Measurements from ENCODE around the gene RAPGEF6. TPM values are rescaled to one million over a fixed set of nuclear protein-coding genes. Genes with fewer than 3 reads are reported as not detected.
A peak's percentile ranks its signal among the peaks of the same experiment; 100 is the strongest.
"Not testable (repeated sequence)": the region's sequence is repeated elsewhere in the genome, so short reads cannot be mapped to it uniquely, and the experiment has no call there.

The RAPGEF6 gene
- total and polyA plus RNA-seq, 3 experiments from 2014 or later = 25.9 to 29.2 (median 27.9) TPM

GRCh38 chr5:131382407-131383395 lies 252.3 kb downstream of the RAPGEF6 start:
- Mint-ChIP-seq H3K27ac (peak overlapping the region; percentile 94 to 99 (median 97)), H3K36me3 (peaks cover 5 to 65% (median 8%) of the 10 kb centered on the region in 3 donors), H3K9me3 (no peaks in the 10 kb centered on the region), H3K4me3 (peak overlapping the region; percentile 51 to 82 (median 69)), H3K27me3 (peaks cover 0 to 1% of the 10 kb centered on the region in 2 donors), H3K4me1 (peaks cover 83 to 100% (median 93%) of the 10 kb centered on the region in 3 donors)
- DNase-seq = peak; percentile 24 to 79 (median 72)
- peak overlapping the region; percentile 29 for H3K27ac ChIP-seq (ENCODE audit: low read depth, low read length)
- no peaks in the 10 kb centered on the region for H3K27me3 ChIP-seq (ENCODE audit: insufficient read depth, low read length, poor library complexity, severe bottlenecking)
- no peak overlapping the region for H3K4me3 ChIP-seq (ENCODE audit: low read length)
- POLR2A ChIA-PET = interaction anchor here (0.5 to 2.9 kb wide), 11 partner anchors 10 to 132 kb away, joined by 3 to 32 read pairs (median 5); partner anchors contain the start of gene CDC42SE2
- H3K4me1 ChIP-seq (ENCODE audit: insufficient read depth, low read length) = peaks cover 77% of the 10 kb centered on the region
- peaks cover 16% of the 10 kb centered on the region for H3K36me3 ChIP-seq (ENCODE audit: insufficient read depth, low read length)
- no peaks in the 10 kb centered on the region for H3K9me3 ChIP-seq (ENCODE audit: low read length)
- CTCF ChIA-PET = interaction anchor here (0.6 to 3.3 kb wide), 42 partner anchors 8 to 272 kb away, joined by 3 to 59 read pairs (median 5); partner anchors contain the start of genes CDC42SE2 and HINT1

- peak overlapping the region; percentile 94 to 99 (median 97) for H3K27ac Mint-ChIP-seq
- H3K36me3 Mint-ChIP-seq = peaks cover 5 to 62% (median 8%) of the 10 kb centered on the region in 3 donors
- peaks cover 87 to 99% (median 99%) of the 10 kb centered on the region in 3 donors for H3K4me1 Mint-ChIP-seq
- no peak overlapping the region for H3K4me3 ChIP-seq (ENCODE audit: low read length)
- H3K27me3 ChIP-seq (ENCODE audit: insufficient read depth, low read length, poor library complexity, severe bottlenecking) = no peaks in the 10 kb centered on the region
- peaks cover 0 to 1% of the 10 kb centered on the region in 2 donors for H3K27me3 Mint-ChIP-seq
- POLR2A ChIA-PET = interaction anchor here (0.6 to 2.9 kb wide), 12 partner anchors 9 to 226 kb away, joined by 3 to 32 read pairs (median 5); partner anchors contain the start of genes CDC42SE2 and HINT1
- H3K36me3 ChIP-seq (ENCODE audit: insufficient read depth, low read length) = peaks cover 15% of the 10 kb centered on the region
- no peaks in the 10 kb centered on the region for H3K9me3 ChIP-seq (ENCODE audit: low read length)
- H3K4me3 Mint-ChIP-seq = peak overlapping the region; percentile 51 to 82 (median 69)
- H3K27ac ChIP-seq (ENCODE audit: low read depth, low read length) = peak overlapping the region; percentile 7
- no peaks in the 10 kb centered on the region for H3K9me3 Mint-ChIP-seq
- CTCF ChIA-PET = interaction anchor here (0.6 to 3.3 kb wide), 39 partner anchors 9 to 271 kb away, joined by 3 to 59 read pairs (median 5); partner anchors contain the start of genes CDC42SE2 and HINT1
- H3K4me1 ChIP-seq (ENCODE audit: insufficient read depth, low read length) = peaks cover 82% of the 10 kb centered on the region
- no peak for DNase-seq
Measured at GRCh38 chr5:131381777-131382176, 253.3 kb downstream of the RAPGEF6 start.

GRCh38 chr5:131381021-131381420 lies 254.0 kb downstream of the RAPGEF6 start:
- Histone ChIP-seq H3K4me3 (ENCODE audit: low read length) (peak overlapping the region; percentile 37), H3K4me1 (ENCODE audit: insufficient read depth, low read length) (peaks cover 78% of the 10 kb centered on the region), H3K27ac (ENCODE audit: low read depth, low read length) (no peak overlapping the region), H3K36me3 (ENCODE audit: insufficient read depth, low read length) (peaks cover 7% of the 10 kb centered on the region), H3K27me3 (ENCODE audit: insufficient read depth, low read length, poor library complexity, severe bottlenecking) (no peaks in the 10 kb centered on the region), H3K9me3 (ENCODE audit: low read length) (no peaks in the 10 kb centered on the region)
- peak overlapping the region; percentile 51 to 76 (median 65) for H3K4me3 Mint-ChIP-seq
- peaks cover 8 to 61% (median 9%) of the 10 kb centered on the region in 3 donors for H3K36me3 Mint-ChIP-seq
- DNase-seq = no peak
- peaks cover 0 to 1% of the 10 kb centered on the region in 2 donors for H3K27me3 Mint-ChIP-seq
- ChIA-PET CTCF (interaction anchor here (1.2 to 3.1 kb wide), 14 partner anchors 10 to 265 kb away, joined by 3 to 59 read pairs (median 7); partner anchors contain the start of gene CDC42SE2), POLR2A (interaction anchor here (0.5 to 2.9 kb wide), 6 partner anchors 8 to 223 kb away, joined by 3 to 32 read pairs (median 4); partner anchors contain the start of genes CDC42SE2 and HINT1)
- H3K27ac Mint-ChIP-seq = peak overlapping the region; percentile 94 to 99 (median 97)
- H3K9me3 Mint-ChIP-seq = no peaks in the 10 kb centered on the region
- peaks cover 86 to 99% (median 99%) of the 10 kb centered on the region in 3 donors for H3K4me1 Mint-ChIP-seq

- H3K27me3 ChIP-seq (ENCODE audit: insufficient read depth, low read length, poor library complexity, severe bottlenecking); H3K4me3 ChIP-seq (ENCODE audit: low read length); H3K9me3 Mint-ChIP-seq; H3K9me3 ChIP-seq (ENCODE audit: low read length); H3K27me3 Mint-ChIP-seq; DNase-seq; H3K36me3 ChIP-seq (ENCODE audit: insufficient read depth, low read length): not testable (repeated sequence)
- peaks cover 86% of the 10 kb centered on the region for H3K4me1 ChIP-seq (ENCODE audit: insufficient read depth, low read length)
- peak overlapping the region; percentile 67 to 91 (median 78) for H3K4me3 Mint-ChIP-seq
- H3K27ac Mint-ChIP-seq = peak overlapping the region; percentile 94 to 99 (median 97)
- peaks cover 87 to 99% (median 99%) of the 10 kb centered on the region in 3 donors for H3K4me1 Mint-ChIP-seq
- ChIA-PET CTCF (interaction anchor here (4.3 kb wide), 1 partner anchor 115 kb away, joined by 18 read pairs; no protein-coding TSS in a partner anchor), POLR2A (interaction anchor here (0.5 to 3.1 kb wide), 3 partner anchors 30 to 222 kb away, joined by 4 to 27 read pairs (median 4); partner anchors contain the start of gene CDC42SE2)
- H3K36me3 Mint-ChIP-seq = peaks cover 8 to 60% (median 9%) of the 10 kb centered on the region in 3 donors
- peak overlapping the region; percentile 93 for H3K27ac ChIP-seq (ENCODE audit: low read depth, low read length)
Measured at GRCh38 chr5:131380238-131380637, 254.8 kb downstream of the RAPGEF6 start.

GRCh38 chr5:131379723-131380122 lies 255.3 kb downstream of the RAPGEF6 start:
- peaks cover 89% of the 10 kb centered on the region for H3K4me1 ChIP-seq (ENCODE audit: insufficient read depth, low read length)
- peak overlapping the region; percentile 93 for H3K27ac ChIP-seq (ENCODE audit: low read depth, low read length)
- no peak overlapping the region for H3K4me3 ChIP-seq (ENCODE audit: low read length)
- ChIA-PET POLR2A (interaction anchor here (0.6 to 3.1 kb wide), 3 partner anchors 12 to 116 kb away, joined by 3 to 27 read pairs (median 4); partner anchors contain the start of gene CDC42SE2), CTCF (interaction anchor here (4.3 kb wide), 1 partner anchor 114 kb away, joined by 18 read pairs; no protein-coding TSS in a partner anchor)
- H3K36me3 Mint-ChIP-seq = peaks cover 8 to 58% (median 9%) of the 10 kb centered on the region in 3 donors
- H3K9me3 Mint-ChIP-seq = no peaks in the 10 kb centered on the region
- no peaks in the 10 kb centered on the region for H3K9me3 ChIP-seq (ENCODE audit: low read length)
- no peaks in the 10 kb centered on the region for H3K27me3 ChIP-seq (ENCODE audit: insufficient read depth, low read length, poor library complexity, severe bottlenecking)
- H3K4me3 Mint-ChIP-seq = peak overlapping the region; percentile 34 to 91 (median 78)
- H3K27me3 Mint-ChIP-seq = peaks cover 0 to 1% of the 10 kb centered on the region in 2 donors
- peaks cover 88 to 99% (median 99%) of the 10 kb centered on the region in 3 donors for H3K4me1 Mint-ChIP-seq
- peak; percentile 58 to 88 (median 82) for DNase-seq
- no peaks in the 10 kb centered on the region for H3K36me3 ChIP-seq (ENCODE audit: insufficient read depth, low read length)
- peak overlapping the region; percentile 94 to 99 (median 97) for H3K27ac Mint-ChIP-seq

- H3K9me3 Mint-ChIP-seq = no peaks in the 10 kb centered on the region
- peak overlapping the region; percentile 44 to 82 (median 74) for H3K4me3 Mint-ChIP-seq
- no peaks in the 10 kb centered on the region for H3K9me3 ChIP-seq (ENCODE audit: low read length)
- peaks cover 89% of the 10 kb centered on the region for H3K4me1 ChIP-seq (ENCODE audit: insufficient read depth, low read length)
- H3K27ac Mint-ChIP-seq = peak overlapping the region; percentile 94 to 99 (median 97)
- peaks cover 9 to 53% (median 9%) of the 10 kb centered on the region in 3 donors for H3K36me3 Mint-ChIP-seq
- H3K27me3 ChIP-seq (ENCODE audit: insufficient read depth, low read length, poor library complexity, severe bottlenecking) = no peaks in the 10 kb centered on the region
- H3K27ac ChIP-seq (ENCODE audit: low read depth, low read length) = peak overlapping the region; percentile 93
- peak in 2 of 5 donors; percentile 22 to 56 for DNase-seq
- H3K4me1 Mint-ChIP-seq = peaks cover 87 to 99% (median 99%) of the 10 kb centered on the region in 3 donors
- ChIA-PET CTCF (interaction anchor here (1.2 to 4.3 kb wide), 6 partner anchors 15 to 216 kb away, joined by 3 to 18 read pairs (median 4); no protein-coding TSS in a partner anchor), POLR2A (interaction anchor here (0.9 to 3.1 kb wide), 4 partner anchors 11 to 126 kb away, joined by 3 to 27 read pairs (median 3); partner anchors contain the start of gene CDC42SE2)
- peak overlapping the region; percentile 40 for H3K4me3 ChIP-seq (ENCODE audit: low read length)
- peaks cover 0 to 1% of the 10 kb centered on the region in 2 donors for H3K27me3 Mint-ChIP-seq
- H3K36me3 ChIP-seq (ENCODE audit: insufficient read depth, low read length) = no peaks in the 10 kb centered on the region
Measured at GRCh38 chr5:131378721-131379541, 256.1 kb downstream of the RAPGEF6 start.

Data from CD8-positive, alpha-beta memory T cell (primary cell).